ENCODE measurements around the gene BCL7A. TPM values are rescaled to one million over a fixed set of nuclear protein-coding genes. Genes with fewer than 3 reads are reported as not detected.
"Not testable (repeated sequence)": the region's sequence is repeated elsewhere in the genome, so short reads cannot be mapped to it uniquely, and the experiment has no call there.

BCL7A gene
- total RNA-seq, 1 donor from 2014 or later, result 7.3 TPM

DNA sequence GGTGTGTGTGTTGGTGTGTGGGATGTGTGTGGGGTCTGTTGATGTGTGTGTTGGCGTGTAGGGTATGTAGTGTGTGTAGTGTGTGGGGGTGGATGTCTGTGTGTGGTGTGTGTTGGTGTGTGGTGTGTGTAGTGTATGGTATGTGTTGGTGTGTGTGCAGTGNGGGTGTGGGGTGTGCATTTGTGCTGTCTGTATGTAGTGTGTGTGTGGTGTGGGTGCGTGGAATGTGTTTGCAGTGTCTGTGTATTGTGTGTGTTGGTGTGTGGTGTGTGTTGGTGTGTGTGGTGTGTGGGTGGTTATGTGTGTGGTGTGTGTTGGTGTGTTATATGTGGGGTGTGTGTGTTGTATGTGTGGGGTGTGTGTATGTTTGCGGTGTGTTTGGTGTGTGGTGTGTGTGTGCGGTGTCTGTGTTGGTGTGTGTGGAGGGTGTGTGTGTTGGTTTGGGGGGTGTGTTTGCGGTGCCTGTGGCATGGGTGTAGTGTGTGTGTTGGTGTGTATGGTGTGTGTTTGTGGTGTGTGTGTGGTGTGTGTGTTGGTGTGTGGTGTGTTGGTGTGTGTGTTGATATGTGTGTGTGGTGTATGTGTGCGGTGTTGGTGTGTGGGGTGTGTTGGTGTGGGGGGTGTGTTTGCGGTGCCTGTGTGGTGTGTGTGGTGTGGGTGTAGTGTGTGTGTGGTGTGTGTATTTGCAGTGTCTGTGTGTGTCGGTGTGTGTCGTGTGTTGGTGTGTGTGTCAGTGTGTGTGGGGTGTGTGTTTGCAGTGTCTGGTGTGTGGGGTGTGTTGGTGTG, 71.6 kb downstream of the BCL7A start:
- intact Hi-C loops (cut with micrococcal nuclease), result no loop called here

DNA sequence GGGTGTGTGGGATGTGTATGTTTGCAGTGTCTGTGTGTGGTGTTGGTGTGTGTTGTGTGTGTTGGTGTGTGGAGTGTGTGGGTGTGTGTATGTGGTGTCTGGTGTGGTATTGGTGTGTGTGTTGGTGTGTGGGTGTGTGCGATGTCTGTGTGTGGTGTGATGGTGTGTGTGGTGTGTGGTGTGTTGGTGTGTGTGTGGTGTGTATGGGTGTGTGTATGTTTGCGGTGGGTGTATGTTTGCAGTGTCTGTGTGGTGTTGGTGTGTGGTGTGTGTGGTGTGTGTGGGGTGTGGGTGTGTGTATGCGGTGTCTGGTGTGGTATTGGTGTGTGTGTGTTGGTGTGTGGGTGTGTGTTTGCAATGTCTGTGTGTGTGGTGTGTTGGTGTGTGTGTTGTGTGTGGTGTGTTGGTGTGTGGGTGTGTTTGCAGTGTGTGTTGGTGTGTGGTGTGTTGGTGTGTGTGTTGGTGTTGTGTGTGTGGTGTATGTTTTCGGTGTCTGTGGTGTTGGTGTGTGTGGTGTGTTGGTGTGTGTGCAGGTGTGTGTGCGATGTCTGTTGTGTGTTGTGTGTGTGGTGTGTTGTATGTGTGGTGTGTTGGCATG, 72.6 kb downstream of the BCL7A start:
- intact Hi-C loops (cut with micrococcal nuclease), result no loop called here

DNA sequence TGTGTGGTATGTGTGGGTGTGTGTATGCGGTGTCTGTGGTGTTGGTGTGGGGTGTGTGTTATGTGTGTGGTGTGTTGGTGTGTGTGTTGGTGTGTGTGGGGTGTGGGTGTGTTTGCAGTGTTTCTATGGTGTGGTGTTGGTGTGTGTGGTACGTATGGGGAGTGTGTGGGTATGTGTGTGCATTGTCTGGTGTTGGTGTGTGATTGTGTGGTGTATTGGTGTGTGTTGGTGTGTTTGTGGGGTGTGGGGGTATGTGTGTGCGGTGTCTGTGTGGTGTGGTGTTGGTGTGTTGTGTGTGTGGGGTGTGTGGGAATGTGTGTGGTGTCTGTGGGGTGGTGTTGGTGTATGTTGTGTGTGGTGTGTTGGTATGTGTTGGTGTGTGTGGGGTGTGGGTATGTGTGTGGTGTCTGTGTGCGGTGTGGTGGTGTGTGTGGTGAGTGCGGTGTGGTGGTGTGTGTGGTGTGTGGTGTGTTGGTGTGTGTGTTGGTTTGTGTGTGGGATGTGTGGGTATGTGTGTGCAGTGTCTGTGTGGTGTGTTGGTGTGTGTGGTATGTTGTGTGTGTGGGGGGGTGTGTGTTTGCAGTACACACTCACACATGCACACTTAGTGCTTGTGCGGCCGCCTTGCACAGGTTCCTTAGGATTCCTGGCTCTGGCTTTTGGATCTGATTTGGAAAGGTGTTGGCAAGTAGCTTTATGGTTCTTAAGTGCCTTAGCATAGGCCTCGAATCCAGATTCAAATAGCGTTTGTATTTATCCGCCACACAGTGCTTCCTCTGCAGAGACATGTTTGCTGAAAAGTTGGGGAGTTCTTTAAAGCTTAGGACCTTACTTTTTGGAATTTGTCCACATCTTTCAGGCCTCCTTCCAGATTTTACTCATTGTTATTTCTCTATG, 73.3 kb downstream of the BCL7A start:
- intact Hi-C loops (cut with micrococcal nuclease), result no loop called here

DNA sequence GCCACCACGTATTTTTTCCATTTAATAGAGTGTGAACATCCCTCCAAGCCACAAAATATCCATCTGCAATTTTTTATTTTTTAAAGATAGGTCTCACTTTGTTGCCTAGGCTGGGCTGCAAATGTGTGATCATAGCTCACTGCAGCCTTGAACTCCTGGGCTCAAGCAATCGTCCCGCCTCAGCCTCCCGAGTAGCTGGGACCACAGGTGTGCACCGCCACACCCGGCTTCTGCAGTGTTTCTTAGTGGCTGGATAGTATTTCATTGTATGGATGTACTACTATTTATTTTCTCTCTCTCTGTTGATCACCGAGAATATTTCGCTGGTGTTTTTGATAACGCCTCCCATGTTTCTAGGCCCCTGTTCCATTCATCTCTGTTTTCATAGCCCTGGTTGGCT, 74.3 kb downstream of the BCL7A start:
- intact Hi-C loops (cut with micrococcal nuclease), result no loop called here

DNA sequence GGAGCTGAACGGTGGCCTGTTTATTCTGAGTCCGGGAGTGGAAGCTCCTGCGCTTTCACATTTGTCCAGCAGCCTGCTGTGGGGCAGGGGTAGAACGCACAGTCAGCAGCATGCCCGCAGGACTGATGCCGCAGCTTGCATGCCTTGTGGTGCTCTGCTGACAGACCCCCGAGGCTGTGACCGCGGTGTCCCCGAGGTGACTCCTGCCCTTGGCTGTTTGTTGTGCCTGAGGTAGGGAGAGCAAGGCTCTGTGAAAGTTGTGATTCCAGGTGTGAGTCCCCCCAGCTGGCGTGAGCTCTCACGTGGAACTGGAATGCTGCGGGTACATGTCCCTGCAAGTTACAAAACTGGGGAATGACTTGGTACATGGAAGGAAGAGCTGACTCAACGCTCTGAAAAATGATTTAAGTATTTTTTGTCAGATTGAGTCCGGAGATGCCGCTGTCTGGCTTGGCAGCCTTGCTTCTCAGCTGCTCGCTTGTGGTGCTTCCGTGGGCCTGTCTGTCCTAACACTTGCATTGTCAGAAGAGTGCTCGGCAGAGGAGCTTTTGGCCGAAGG, 75.0 kb downstream of the BCL7A start:
- intact Hi-C loops (cut with micrococcal nuclease), result no loop called here

DNA sequence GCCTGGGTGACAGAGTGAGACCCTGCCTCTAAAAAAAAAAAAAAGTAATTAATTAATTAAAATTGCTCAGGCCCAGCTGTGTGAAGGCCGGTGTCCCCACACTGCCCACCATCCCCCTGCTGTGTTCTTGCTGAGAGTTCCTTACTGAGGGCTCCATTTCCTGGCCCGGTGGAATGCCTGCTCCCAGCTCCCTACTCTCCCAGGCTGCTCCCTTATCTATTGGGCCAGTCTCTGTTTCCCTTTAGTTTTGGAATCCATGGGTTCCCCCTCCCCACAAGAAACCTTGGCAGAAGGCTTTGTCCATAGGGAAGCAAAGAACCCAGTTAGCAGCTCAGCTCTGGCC, 75.9 kb downstream of the BCL7A start:
- intact Hi-C loops (cut with micrococcal nuclease), result no loop called here

DNA sequence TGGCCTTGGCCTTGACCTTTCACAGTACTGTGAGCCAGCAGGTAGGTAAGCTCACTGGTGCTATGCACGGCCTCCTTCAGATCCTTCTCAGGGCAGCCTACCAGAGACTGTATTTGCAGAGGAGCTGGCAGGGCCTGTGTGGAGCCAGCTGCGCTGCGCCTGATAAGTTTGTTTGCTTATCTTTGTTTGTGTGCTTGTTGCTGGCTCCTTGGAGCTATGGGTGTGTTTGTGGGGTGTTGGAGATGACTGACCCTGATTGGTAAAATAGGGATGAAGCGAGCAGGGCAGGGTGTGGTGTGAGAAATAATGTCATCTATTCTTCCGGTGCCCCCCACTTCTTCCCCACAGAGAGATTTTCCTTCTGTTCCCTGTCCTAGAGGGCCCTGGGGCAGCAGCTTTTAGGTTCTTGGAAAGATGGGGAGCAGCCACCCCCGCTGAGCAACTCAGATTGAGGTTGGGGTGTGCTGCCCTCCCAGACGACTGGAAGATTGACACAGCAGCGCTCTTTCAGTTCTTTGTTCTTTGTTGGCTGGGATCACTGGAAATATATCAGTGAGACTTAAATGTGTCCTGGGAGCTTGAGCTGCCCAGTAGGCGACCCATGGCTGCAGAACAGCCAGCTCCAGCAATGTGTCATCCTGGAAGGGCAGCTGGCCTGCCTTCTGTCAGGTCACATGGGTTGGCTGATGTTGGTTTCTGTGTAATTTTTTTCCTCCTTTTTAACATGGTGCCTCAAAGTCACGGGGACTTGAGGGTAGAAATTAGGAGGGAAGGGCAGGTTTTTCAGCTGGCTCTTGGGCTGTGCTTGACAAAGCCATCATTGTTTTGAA, 76.5 kb downstream of the BCL7A start:
- intact Hi-C loops (cut with micrococcal nuclease), result no loop called here

DNA sequence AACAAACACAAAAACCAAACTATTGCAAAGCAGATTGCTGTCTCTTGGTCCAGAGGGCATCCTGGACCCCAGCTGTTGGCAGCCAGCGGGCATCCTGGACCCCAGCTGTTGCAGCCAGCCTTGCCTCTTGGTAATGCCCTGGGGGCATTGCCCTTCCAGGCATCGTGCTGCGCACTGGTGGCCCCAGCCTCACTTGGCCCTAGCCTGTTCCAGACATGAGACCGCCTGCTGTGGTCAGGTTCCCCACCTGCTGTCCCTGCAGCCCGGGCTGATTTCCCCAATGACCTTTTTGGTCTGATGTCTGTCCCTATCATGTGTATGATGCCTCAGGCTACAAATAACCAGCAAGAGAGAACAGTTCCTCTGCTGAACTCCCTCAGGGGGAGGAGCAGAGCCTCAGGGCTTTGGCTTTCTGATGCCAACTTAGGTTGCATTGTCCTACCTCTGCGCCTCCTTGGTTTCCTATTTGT, 77.6 kb downstream of the BCL7A start:
- intact Hi-C loops (cut with micrococcal nuclease), result no loop called here

DNA sequence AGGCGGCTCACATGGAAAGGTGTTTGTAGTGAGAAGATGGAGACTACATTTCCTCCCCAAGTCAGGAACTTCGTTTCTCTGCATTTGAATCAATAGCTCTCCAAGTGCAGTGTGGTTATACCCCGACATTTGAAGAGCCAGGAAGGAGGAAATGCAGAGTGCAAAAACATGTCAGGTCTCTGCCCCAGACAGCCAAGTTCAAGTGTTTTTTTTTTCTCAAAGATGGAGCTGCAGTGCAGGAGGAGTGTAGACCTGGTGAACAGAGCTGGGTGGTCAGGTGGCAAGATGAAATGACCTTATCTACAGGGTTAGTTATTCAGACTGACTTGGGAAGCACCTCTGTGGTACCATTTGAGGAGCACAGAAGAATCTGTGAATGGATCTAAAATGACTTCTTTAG, 78.2 kb downstream of the BCL7A start:
- intact Hi-C loops (cut with micrococcal nuclease), result no loop called here

DNA sequence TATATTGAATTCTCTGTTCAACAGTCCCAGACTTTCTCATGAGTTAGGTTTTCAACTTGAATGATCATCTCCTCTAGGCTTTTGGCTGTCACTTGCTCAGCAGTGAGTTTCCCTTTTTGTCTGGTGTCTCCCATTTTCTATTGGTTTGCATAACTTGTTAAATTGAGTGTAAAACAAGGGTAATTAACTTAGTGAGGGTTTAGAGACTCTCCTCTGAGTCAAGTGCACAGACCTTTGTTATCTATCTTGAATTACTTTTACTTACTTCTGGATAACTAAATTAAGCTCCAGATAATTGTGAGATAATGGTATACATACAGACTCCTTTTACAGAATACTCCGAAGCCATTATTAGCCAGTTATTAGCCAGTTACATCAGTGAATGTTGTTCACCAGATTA, 78.9 kb downstream of the BCL7A start:
- intact Hi-C loops (cut with micrococcal nuclease), result no loop called here

DNA sequence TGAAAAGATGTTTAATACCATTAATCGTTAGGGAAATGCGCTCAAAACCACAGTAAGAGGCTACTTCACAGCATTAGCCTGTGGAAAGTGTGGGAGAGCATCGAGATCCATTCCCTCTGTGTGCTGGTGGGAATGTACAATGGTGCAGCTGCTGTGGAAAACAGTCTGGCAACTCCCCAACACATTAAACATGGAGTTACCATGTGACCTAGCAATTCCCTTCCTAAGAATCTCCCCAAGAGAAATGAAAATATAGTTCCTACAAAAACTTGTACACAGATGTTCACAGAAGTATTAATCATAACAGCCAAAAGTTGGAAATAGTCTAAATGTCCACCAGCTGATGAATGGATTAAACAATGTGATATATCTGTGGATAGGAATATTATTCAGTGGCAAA, 80.6 kb downstream of the BCL7A start:
- intact Hi-C loops (cut with micrococcal nuclease), result no loop called here

DNA sequence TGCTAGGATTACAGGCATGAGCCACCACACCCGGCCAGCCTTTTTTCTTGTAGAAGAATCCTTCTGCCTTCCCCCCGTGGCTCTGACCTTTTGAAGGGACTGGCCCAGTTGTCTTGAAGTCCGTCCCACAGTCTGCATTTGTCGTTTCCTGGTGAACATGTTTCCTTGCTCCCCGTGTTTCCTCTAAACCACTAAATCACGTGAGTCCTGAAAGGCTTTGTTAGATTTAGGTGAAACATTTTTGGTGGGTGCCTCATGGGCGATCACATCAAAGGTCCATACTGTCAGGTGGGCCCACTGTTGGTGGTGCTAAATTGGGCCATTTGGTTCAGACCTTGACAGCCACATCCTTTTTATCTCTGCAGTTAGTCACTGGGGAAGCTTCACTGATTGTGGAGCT, 83.2 kb downstream of the BCL7A start:
- intact Hi-C loops (cut with micrococcal nuclease), result no loop called here

DNA sequence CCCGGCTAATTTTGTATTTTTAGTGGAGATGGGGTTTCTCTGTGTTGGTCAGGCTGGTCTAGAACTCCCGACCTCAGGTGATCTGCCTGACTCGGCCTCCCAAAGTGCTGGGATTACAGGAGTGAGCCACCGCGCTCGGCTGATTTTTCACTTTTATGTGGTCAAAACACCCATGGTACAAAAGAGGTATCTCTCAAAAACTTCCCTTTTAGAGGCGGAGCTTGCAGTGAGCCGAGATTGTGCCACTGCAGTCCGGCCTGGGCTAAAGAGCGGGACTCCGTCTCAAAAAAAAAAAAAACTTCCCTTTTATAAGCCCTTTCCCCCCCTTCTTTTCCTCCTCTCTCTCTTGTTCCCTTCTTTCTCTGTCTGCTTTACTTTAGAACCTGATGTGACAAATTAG, 83.8 kb downstream of the BCL7A start:
- intact Hi-C loops (cut with micrococcal nuclease), result not testable (repeated sequence)

DNA sequence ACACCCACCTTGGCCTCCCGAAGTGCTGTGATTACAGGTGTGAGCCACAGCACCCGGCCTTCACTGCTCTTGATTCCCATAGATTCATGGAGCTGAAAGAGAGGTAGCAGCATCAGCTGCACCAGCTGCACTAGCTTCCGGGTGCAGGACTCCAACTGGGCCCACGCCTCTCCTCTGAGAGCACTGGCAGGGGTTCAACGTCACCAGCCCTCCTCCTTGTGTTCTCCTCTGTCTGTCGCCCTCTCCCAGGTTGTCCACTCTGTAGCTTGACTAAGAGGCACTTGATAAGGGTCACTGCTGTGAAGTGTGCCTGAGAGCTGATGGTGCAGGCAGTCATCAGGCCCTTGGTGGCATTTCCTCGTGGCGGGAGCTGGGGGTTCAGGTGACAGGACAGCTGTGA, 85.2 kb downstream of the BCL7A start:
- intact Hi-C loops (cut with micrococcal nuclease), result no loop called here

DNA sequence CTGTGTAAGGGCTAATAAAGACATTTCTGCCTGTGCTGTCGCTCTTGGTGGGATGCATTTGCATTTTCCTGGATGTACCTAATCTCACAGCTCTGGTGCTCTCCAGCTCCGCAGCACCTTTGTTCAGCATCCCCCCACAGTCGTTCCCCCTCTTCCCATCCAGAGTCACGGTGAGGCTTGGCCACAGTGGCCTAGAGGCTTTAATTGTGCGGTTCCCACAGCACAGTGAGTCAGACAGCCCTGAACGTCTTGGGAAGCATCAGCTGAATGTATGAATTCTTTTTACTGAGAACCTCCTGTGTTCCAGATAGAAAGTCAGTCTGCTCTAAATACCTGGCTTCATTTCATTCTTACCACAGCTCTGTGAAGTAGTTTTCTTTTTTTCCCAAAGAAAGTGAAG, 85.6 kb downstream of the BCL7A start:
- intact Hi-C loops (cut with micrococcal nuclease), result no loop called here

DNA sequence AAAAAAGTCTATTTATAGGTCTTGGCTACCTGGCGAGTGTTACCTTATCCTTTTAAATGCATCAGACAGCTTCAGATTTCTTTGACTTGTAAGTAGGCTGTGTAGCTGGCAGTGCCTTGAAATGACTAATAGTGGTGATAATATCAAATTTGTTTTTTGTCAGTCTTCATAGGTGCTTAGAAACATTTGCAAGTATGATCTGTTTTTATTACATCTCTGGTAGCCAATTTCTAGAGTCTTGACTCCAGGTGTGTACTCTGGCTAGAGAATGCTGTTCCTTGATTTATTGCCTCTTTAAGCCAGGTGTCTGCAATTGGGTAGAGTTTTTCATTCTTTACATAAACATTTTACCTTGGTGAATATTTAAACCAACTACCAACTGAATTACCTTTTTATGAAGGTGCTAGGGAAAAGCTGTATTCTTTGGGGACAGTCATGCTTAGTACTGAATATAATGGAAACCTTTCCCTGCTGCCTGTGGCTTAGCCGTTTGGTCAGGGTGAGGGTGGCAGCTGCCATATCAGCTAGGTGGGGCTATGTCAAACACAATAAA, 89.5 kb downstream of the BCL7A start:
- intact Hi-C loops (cut with micrococcal nuclease), result no loop called here

Other genes starting within 250 kb of the BCL7A start
- 108 and 116 TPM in 2 replicates for gene RHOF, start 228.2 kb upstream of the BCL7A start, total RNA-seq
- 32.6 and 32.7 TPM in 2 replicates for gene SETD1B, start 217.9 kb upstream of the BCL7A start, total RNA-seq
- gene HPD, start 163.0 kb upstream of the BCL7A start, total RNA-seq, result not detected in 2 replicates
- gene PSMD9, start 133.1 kb upstream of the BCL7A start, total RNA-seq, result 56.2 and 66.2 TPM in 2 replicates
- 0.48 and 0.66 TPM in 2 replicates for gene CFAP251, start 103.3 kb upstream of the BCL7A start, total RNA-seq
- gene MLXIP, start 56.9 kb downstream of the BCL7A start, total RNA-seq, result 42.1 and 44.7 TPM in 2 replicates
- not detected in 2 replicates for gene IL31, start 152.3 kb downstream of the BCL7A start, total RNA-seq
- not detected in 2 replicates for gene LRRC43, start 161.2 kb downstream of the BCL7A start, total RNA-seq
- gene B3GNT4, start 181.8 kb downstream of the BCL7A start, total RNA-seq, result 0.36 and 0.45 TPM in 2 replicates
- gene DIABLO, start 204.2 kb downstream of the BCL7A start, total RNA-seq, result 45.9 and 48.1 TPM in 2 replicates
- gene VPS33A, start 244.6 kb downstream of the BCL7A start, total RNA-seq, result 30.0 and 33.7 TPM in 2 replicates

All from T-helper 2 cell treated with Interferon-gamma antibody and Interleukin-4, amounts not matched to agents 100 ng/mL and 5 ng/mL, for 36 hours (primary cell).